HUDEP-2 (cell line): ENCODE results near the gene TMEM106C.

ENCODE experiments used
- DNase-seq, 76 experiments: peaks; one replicate each; lab custom pipeline; 2025; ENCODE audit not compliant: unreplicated experiment in 76 of 76; lab: John Stamatoyannopoulos, UW

The TMEM106C gene

GRCh38 chr12:47963340-47964040, at the start of gene TMEM106C:
Gene TMEM106C, plus strand, starts transcription at chr12:47963596. Its CDS starts 641 bp downstream, at chr12:47964237.
- DNase-seq: peak in 72 of 76 experiments; percentile 16 to 91 (median 80)

GRCh38 chr12:47920913-47921312, 42.5 kb upstream of the TMEM106C start:
- DNase-seq: no peak

GRCh38 chr12:47921907-47922306, 41.5 kb upstream of the TMEM106C start:
- no peak for DNase-seq

GRCh38 chr12:47927346-47927745, 36.0 kb upstream of the TMEM106C start:
- DNase-seq: no peak

GRCh38 chr12:47930634-47931033, 32.8 kb upstream of the TMEM106C start:
- DNase-seq: no peak

GRCh38 chr12:47931187-47931586, 32.2 kb upstream of the TMEM106C start:
- no peak for DNase-seq

- peak in 23 of 76 experiments; percentile 4 to 69 (median 18) for DNase-seq
Observed at GRCh38 chr12:47935184-47935583, 28.2 kb upstream of the TMEM106C start.

GRCh38 chr12:47938093-47938492, 25.3 kb upstream of the TMEM106C start:
- no peak for DNase-seq

GRCh38 chr12:47938594-47938993, 24.8 kb upstream of the TMEM106C start:
- no peak for DNase-seq

GRCh38 chr12:47939009-47939601, 24.3 kb upstream of the TMEM106C start:
- DNase-seq: peak in 73 of 76 experiments; percentile 13 to 82 (median 67)

GRCh38 chr12:47940773-47941474, 22.5 kb upstream of the TMEM106C start:
- no peak for DNase-seq

- DNase-seq: no peak
Observed at GRCh38 chr12:47941475-47941780, 22.0 kb upstream of the TMEM106C start.

GRCh38 chr12:47941871-47942613, 21.4 kb upstream of the TMEM106C start:
- peak in 8 of 76 experiments; percentile 3 to 27 (median 7) for DNase-seq

- DNase-seq: no peak
Observed at GRCh38 chr12:47942614-47943225, 20.7 kb upstream of the TMEM106C start.

- peak in 8 of 76 experiments; percentile 3 to 30 (median 16) for DNase-seq
Observed at GRCh38 chr12:47943623-47944340, 19.6 kb upstream of the TMEM106C start.

GRCh38 chr12:47944685-47945340, 18.6 kb upstream of the TMEM106C start:
- DNase-seq: no peak

- no peak for DNase-seq
Observed at GRCh38 chr12:47945341-47945728, 18.1 kb upstream of the TMEM106C start.

- peak in 1 of 76 experiments; percentile 13 for DNase-seq
Observed at GRCh38 chr12:47946413-47947323, 16.7 kb upstream of the TMEM106C start.
